ENCODE results near the gene BOLL.

GRCh38 chr2:197777823-197778407 is 7.2 kb downstream of the BOLL start:
- TF ChIP-seq TOX (CRISPR knock-in tag; IDR thresholded peaks at IDR 0.05; ENCODE audit: borderline replicate concordance) = no peak
- TF ChIP-seq CREB5 (CRISPR knock-in tag; IDR thresholded peaks at IDR 0.05; ENCODE audit: low read depth) = no peak
- no peak for TF ChIP-seq ZNF8 (CRISPR knock-in tag; IDR thresholded peaks at IDR 0.05)
- TF ChIP-seq POU6F1 (CRISPR knock-in tag; IDR thresholded peaks at IDR 0.05; ENCODE audit: borderline replicate concordance, low read depth) = no peak

Measured in SK-N-SH treated with all-trans-retinoic acid at 6 μM for 48 hours (cell line).